CD4-positive, alpha-beta T cell treated with Interleukin-6 for 4 hours (primary cell): ENCODE results near the gene SLC25A24.
"Not testable (repeated sequence)": the region's sequence is repeated elsewhere in the genome, so short reads cannot be mapped to it uniquely, and the experiment has no call there.

Experiments used
- DNase-seq: peaks from one replicate; pipeline ENCODE4 v3.0.0-alpha.2; 2020; ENCODE audit warnings: mixed read lengths

SLC25A24 gene

GRCh38 chr1:108193333-108193732, 6.8 kb downstream of the SLC25A24 start:
- DNase-seq: no peak

DNA sequence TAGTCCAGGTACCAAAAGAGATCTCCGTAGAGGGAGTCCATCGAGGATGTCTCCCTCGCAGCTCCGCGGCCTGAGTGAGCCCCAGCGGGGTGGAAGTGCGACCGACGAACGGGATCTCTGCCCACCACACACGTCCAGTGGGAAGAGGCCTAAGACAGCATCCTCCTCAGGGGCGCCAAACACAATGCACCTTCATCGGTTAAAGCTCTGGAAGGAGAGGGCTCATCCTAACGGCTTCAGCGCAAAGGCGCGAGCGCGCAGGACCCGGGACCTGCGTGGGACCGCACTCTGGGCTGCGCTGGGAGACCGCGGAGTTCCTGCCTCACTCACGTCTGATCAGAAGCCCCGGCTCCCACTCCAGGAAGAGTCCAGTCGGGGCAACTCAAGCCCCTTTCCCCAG, 7.6 kb downstream of the SLC25A24 start:
- no peak for DNase-seq

DNA sequence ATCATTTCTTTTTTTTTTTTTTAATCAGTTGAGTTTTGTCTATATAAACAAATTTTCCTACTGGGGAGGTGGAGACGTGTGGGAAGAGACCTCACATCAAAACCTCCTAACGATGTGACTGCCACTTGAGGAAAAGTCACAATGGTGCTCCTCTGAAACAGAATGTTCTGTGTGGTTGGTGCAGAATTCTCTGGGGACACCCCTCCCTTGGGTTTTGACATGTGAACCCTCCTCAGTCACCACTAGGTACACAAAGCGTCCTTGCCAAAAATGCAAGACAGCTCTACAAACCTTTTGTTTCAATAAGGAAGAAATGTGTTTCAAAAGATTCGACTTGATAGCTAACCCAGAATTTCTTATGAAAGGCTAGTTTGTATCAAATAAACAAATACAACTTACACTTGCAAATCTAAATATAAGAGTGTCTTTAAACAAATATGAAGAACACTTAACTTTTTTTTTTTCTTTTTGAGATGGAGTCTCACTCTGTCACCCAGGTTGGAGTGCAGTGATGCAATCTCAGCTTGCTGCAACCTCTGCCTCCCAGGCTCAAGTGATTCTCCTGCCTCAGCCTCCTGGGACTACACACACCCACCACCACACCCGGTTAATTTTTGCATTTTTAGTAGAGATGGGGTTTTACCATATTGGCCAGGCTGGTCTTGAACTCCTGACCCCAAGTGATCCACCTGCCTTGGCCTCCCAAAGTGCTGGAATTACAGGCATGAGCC, 9.3 kb downstream of the SLC25A24 start:
- no peak for DNase-seq

DNA sequence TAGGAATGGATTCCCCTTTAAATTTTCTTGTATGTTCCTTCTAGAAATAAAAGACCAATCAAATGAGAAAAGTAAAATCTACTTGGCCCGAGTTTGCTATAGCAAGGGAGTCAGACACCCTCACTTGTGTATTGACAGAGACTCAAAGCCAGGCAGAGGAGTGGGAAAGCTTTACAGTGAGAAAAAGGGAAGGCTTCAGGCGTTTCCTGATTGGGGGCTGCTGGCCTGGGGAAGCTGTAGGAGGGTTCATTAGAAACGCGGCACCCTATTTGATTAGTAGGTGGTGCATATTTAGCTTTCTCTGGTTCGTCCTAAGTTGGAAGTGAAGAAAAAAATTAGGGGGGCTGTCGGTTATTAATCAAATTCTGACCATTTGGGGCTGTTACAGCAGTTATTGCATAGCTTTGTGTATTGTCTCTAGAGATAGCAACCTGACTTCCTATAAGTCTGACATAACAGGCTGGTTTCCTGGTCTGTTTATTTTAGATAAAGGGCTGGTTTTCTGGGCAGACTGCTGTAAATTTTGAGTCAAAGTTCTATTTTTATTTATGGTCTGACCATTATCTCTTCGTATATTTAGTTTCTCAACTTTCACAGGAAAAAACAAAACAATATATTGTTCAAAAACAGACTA, 10.0 kb downstream of the SLC25A24 start:
- DNase-seq: no peak

GRCh38 chr1:108188801-108189200, 11.3 kb downstream of the SLC25A24 start:
- DNase-seq: no peak

DNA sequence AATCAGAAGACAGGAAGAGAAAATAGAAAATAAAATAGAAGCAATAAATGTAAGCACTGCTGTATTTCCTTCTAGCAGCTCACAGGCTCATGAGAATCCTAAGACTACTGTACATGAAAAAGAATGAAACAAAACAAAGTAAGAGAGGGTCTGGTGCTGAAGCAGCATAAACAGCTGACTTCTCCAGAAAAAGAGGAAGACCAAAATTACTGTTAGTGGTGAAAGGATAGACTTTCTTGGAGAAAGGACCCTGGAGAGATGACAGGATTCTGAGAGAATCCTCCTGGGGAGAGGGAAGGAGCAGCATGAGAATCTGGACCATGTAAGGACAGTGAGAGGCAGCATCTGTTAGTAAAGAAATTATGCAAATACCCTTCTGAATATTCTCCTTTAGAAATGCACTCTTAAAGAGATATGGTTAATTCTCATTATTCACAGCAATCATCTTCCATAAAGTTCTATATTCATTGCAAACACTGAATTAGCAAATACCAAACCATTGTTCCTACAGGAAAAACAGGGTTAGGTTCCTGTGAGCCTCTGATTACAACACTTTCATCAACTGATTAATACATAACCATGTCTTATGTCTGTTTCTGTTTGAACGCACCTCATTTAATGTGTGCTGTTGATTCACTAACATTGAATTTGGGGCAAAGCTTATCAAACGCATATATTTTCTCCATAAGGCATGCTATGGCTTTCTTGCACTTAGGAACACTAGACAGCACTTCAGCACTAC, 17.0 kb downstream of the SLC25A24 start:
- no peak for DNase-seq

DNA sequence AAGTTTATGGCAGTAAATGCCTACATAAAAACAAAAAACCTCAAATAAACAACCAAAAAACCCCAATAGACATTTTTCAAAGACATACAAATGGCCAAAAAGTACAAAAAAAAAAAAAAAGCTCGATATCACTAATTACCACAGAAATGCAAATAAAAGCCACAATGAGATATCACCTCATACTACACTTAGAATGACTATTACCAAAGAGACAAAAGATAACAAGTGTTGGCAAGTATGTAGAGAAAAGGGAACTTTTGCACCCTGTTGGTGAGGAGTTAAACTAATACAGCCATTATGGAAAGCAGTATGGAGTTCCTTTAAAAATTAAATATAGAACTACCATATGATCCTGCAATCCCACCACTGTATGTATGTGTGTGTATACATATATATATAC, 21.1 kb downstream of the SLC25A24 start:
- no peak for DNase-seq

DNA sequence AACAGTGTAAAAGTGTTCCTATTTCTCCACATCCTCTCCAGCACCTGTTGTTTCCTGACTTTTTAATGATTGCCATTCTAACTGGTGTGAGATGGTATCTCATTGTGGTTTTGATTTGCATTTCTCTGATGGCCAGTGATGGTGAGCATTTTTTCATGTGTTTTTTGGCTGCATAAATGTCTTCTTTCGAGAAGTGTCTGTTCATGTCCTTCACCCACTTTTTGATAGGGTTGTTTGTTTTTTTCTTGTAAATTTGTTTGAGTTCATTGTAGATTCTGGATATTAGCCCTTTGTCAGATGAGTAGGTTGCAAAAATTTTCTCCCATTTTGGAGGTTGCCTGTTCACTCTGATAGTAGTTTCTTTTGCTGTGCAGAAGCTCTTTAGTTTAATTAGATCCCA, 37.7 kb downstream of the SLC25A24 start:
- not testable (repeated sequence) for DNase-seq

DNA sequence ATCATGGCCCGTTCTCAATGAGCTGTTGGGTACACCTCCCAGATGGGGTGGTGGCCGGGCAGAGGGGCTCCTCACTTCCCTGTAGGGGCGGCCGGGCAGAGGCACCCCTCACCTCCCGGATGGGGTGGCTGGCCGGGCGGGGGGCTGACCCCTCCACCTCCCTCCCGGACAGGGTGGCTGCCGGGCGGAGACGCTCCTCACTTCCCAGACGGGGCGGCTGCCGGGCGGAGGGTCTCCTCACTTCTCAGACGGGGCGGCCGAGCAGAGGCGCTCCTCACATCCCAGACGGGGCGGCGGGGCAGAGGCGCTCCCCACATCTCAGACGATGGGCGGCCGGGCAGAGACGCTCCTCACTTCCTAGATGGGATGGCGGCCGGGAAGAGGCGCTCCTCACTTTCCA, 40.2 kb downstream of the SLC25A24 start:
- not testable (repeated sequence) for DNase-seq

DNA sequence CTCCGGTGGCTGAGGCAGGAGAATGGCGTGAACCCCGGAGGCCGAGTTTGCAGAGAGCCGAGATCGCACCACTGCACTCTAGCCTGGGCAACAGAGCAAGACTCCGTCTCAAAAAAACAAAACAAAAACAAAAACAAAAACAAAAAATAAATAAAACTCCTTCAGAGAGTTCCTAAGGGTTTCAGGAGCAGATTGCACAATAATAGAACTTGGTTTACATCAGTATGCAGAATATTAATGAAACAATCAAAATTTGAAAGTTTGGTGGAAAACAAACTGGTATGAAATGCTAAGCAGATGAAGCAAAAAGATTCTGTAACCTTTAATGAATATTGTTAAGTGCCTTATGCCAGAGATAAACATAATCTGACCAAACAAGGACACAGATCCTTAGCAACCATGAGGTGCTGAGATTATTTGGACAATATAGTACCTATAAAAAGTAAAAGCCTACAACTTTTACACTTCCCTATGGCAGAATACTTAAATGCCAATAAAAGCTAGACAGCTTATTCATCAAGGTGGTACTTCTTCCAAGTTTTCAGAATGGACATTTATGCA, 41.2 kb downstream of the SLC25A24 start:
- DNase-seq: no peak

DNA sequence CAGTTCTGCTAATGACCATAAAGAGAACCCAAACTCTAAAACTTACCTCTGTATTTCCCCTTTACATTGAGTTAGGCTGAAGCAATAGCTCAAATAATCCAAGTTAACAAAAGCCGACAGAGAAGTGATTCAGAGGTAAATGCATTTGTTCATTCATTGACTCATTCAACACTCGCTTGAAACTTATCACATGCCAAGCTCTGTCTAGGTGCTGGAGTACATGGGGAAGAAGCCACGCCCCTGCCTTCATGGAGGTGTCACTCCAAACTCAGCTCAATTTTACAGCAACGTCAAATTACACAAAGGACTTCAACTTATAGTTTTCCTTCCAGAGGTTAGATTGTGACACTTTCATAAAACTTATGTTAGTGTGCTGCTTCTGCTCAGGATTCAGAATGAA, 45.8 kb downstream of the SLC25A24 start:
- no peak for DNase-seq

DNA sequence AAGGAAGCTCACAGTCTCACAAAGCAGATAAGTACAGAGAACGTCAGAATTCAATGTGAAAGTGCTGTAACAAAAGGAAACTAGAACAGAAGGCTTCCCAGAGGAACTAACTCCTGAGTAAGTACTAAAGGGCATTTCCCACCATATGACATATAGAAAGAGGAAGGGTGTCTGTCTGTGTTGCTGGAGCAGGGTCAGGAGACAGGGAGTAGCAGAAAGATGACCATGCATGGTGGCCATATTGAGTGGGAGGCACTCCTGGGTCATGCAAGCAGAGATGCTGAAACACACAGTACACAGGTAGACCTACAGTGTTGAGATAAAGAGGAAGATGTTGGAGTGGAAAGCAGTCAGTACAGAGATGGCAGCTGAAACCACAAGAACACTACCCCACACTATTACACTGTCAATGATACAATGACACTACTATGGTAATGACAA, 47.3 kb downstream of the SLC25A24 start:
- no peak for DNase-seq

GRCh38 chr1:108151548-108151947, 48.6 kb downstream of the SLC25A24 start:
- DNase-seq: no peak

DNA sequence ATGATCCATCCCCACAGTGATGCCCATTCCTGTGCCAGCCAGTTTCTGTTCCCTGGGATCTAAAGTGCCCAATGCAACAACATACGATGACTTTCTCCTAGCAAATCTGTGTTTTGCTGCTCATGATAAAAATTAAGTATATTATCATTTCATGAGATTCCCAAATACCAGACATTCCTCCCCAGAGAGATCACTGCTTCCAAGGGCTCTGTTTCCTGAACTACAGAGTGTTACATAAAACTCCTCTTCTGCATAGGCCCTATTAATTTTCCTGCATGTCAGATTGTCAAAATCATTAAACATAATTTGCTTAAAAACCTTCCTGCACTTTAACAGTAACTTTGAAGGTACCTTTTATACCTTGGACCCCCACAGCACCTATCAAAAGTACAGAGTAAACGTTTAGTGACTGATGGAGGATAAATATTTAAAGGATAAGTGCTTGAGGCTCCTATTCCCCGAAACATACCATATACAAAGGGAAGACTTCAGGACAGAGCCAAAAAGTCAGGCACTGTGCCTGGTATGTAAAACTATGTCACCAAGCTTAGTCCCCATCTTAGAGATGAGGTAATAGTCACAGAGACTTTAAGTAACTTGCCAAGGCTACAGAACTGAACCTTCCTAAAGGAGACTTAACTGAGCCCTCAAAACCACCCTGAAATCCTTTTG, 50.2 kb downstream of the SLC25A24 start:
- no peak for DNase-seq

DNA sequence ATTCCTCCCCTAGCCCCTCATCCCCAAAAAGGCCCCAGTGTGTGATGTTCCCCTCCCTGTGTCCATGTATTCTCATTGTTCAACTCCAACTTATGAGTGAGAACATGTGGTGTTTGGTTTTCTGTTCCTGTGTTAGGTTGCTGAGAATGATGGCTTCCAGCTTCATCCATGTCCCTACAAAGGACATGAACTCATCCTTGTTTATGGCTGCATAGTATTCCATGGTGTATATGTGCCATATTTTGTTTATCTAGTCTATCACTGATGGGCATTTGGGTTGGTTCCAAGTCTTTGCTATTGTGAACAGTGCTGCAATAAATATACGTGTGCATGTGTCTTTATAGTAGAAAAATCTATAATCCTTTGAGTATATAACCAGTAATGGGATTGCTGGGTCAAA, 55.6 kb downstream of the SLC25A24 start:
- DNase-seq: not testable (repeated sequence)

GRCh38 chr1:108142773-108143394, 57.3 kb downstream of the SLC25A24 start:
- no peak for DNase-seq

- DNase-seq: no peak
Observed at GRCh38 chr1:108142258-108142657, 57.9 kb downstream of the SLC25A24 start.

GRCh38 chr1:108141621-108142020, 58.5 kb downstream of the SLC25A24 start:
- no peak for DNase-seq

GRCh38 chr1:108140936-108141335, 59.2 kb downstream of the SLC25A24 start:
- no peak for DNase-seq

DNA sequence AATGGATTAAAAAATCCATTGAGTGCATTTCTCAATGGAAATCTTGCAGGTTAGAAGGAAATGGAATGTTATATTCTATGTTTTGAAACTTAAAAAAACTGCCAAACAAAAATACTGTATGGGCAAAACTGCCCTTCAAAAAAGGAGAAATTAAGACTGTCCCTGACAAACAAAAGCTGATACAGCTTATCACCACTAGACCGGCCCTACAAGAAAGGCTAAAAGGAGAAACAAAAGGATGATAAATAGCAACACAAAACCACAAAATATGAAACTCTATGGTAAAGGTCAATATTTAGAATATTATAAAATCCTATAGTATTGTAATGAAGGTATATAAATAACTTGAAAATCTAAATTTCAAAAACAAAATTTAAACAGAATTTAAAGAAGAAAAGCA, 60.0 kb downstream of the SLC25A24 start:
- DNase-seq: no peak

DNA sequence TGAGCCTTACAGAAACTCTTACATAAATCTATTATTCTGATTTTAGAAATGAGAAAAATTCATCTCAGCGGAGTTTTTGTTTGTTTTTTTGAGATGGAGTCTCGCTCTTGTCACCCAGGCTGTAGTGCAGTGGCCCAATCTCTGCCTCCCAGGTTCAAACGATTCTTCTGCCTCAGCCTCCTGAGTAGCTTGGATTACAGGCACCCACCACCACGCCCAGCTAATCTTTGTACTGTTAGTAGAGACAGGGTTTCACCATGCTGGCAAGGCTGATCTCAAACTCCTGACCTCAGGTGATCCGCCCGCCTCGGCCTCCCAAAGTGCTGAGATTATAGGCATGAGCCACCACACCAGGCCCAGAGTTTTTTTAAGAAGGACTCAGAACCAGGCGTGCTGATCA, 60.6 kb downstream of the SLC25A24 start:
- not testable (repeated sequence) for DNase-seq

GRCh38 chr1:108133148-108133547, 67.0 kb downstream of the SLC25A24 start:
- DNase-seq: not testable (repeated sequence)
